Left lung (tissue), 10 donors: ENCODE measurements around the gene WDR19. TPM values are rescaled to one million over a fixed set of nuclear protein-coding genes. Genes with fewer than 3 reads are reported as not detected.
"Not testable (repeated sequence)": the region's sequence is repeated elsewhere in the genome, so short reads cannot be mapped to it uniquely, and the experiment has no call there.

ENCODE experiments used
- ATAC-seq: fragments of 200-7000 bp; cut with Tn5 transposase; one replicate; pipeline ENCODE4 v1.9.1; 2020; ENCODE audit warnings: moderate library complexity
- DNase-seq, 4 donors: peaks; one replicate each; pipeline ENCODE4 v3.0.0-alpha.2; 2013 to 2020
- H3K27ac ChIP-seq, 2 donors: fragments of 200-600 bp; sonication (generic) in 1 of 2; one replicate each; pipeline versions ENCODE4 v1.5.0 to v1.8.0; 2020 to 2021
- H3K27me3 ChIP-seq, 2 donors: fragments of 200-600 bp; sonication (generic) in 1 of 2; one replicate each; pipeline versions ENCODE4 v1.5.0 to v1.8.0; 2020 to 2021
- H3K36me3 ChIP-seq, 2 donors: fragments of 200-600 bp; sonication (generic) in 1 of 2; one replicate each; pipeline versions ENCODE4 v1.5.0 to v1.8.0; 2020 to 2021
- H3K4me1 ChIP-seq, 2 donors: fragments of 200-600 bp; one replicate each; pipeline ENCODE4 v1.8.0; 2021
- H3K4me3 ChIP-seq, 2 donors: fragments of 200-600 bp; sonication (generic) in 1 of 2; one replicate each; pipeline versions ENCODE4 v1.5.0 to v1.8.0; 2020 to 2021; ENCODE audit warnings: mild to moderate bottlenecking in 1 of 2
- H3K9me3 ChIP-seq, 2 donors: fragments of 200-600 bp; sonication (generic) in 1 of 2; one replicate each; pipeline versions ENCODE4 v1.5.0 to v1.8.0; 2020 to 2021
- intact Hi-C, 2 donors: fragments of 100-400 bp; cut with DNase I; formaldehyde crosslinking; loops; one replicate each; pipeline versions ENCODE4 v1.11.2 to v1.14.2; 2022
- polyA plus RNA-seq, 6 donors: library from polyadenylated mRNA; unstranded; fragments of 120-200 nt; gene quantifications; one replicate each; pipeline ENCODE4 v1.2.1, GENCODE V29; 2013; ENCODE audit not compliant: insufficient read length in 6 of 6
- total RNA-seq, 2 donors: library from RNA; stranded (reverse); fragmentation: NEBNext Ultra II Directional; extraction: Animal tissue kit (Norgen Biotek cat#: 25700); gene quantifications; one replicate each; pipeline ENCODE4 v1.2.1, GENCODE V29; 2021
- TF ChIP-seq, protein P1 (sequence below), 2 donors: fragments of 200-600 bp; sonication (generic) in 1 of 2; IDR thresholded peaks; one replicate each; pipeline versions ENCODE4 v1.5.0 to v1.8.0; 2021; ENCODE audit warnings: antibody characterized with exemption in 2 of 2
- donor health status: DM: no; HTN: yes; CAD: no.
- donor health status: DM: no; HTN: no; CAD: no.

WDR19 gene
- total and polyA plus RNA-seq, 8 donors: 32.4 to 95.0 (median 78.3) TPM

DNA sequence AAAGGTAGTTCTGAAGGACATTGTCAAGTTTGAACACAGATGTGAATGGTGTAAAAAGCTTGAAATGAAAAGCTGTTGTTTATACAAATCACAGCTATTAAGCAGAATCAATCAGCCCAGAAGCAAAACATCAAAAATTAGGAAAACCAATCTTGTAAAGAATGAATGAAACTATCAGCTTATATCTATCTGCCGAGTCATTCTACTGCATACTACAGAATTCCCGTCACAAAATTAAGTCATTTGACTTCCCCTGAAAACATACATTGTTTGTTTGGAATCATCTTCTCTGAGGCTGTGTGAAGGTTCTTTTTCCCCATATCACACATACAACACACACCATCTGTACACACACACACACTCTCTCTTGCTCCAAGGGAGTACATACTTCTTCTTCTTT, 103.5 kb downstream of the WDR19 start:
- DNase-seq (no peak), ATAC-seq (no peak)
- Histone ChIP-seq H3K4me3 (no peak overlapping the region), H3K9me3 (no peaks in the 10 kb centered on the region), H3K27me3 (no peaks in the 10 kb centered on the region), H3K36me3 (peaks cover 0 to 66% of the 10 kb centered on the region in 2 donors), H3K4me1 (no peaks in the 10 kb centered on the region), H3K27ac (no peak overlapping the region)
- intact Hi-C loops: no loop called here
- TF ChIP-seq, protein P1, sequence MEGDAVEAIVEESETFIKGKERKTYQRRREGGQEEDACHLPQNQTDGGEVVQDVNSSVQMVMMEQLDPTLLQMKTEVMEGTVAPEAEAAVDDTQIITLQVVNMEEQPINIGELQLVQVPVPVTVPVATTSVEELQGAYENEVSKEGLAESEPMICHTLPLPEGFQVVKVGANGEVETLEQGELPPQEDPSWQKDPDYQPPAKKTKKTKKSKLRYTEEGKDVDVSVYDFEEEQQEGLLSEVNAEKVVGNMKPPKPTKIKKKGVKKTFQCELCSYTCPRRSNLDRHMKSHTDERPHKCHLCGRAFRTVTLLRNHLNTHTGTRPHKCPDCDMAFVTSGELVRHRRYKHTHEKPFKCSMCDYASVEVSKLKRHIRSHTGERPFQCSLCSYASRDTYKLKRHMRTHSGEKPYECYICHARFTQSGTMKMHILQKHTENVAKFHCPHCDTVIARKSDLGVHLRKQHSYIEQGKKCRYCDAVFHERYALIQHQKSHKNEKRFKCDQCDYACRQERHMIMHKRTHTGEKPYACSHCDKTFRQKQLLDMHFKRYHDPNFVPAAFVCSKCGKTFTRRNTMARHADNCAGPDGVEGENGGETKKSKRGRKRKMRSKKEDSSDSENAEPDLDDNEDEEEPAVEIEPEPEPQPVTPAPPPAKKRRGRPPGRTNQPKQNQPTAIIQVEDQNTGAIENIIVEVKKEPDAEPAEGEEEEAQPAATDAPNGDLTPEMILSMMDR (IDR thresholded peaks at IDR 0.05): no peak

DNA sequence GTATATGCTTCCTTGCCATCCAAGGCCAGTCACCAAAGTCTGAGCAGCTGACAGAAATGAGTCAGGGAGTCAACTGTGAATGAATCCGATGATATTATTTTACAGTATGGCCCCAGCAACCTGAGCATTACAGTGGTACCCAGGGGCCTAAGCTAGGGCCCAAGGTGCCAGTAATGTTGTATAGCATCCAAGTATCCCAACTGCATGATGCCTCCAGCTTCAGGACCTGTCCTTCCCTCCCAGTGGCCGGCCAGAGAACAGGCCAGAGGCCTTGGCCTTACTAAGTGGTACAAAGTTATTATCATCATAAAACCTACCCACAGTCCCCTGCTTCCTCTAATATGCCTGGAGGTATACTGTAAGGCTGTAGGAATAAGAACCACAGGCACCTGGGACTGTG, 103.9 kb downstream of the WDR19 start:
- no peak for DNase-seq
- Histone ChIP-seq H3K4me1 (no peaks in the 10 kb centered on the region), H3K4me3 (no peak overlapping the region), H3K27ac (no peak overlapping the region), H3K27me3 (no peaks in the 10 kb centered on the region), H3K9me3 (no peaks in the 10 kb centered on the region), H3K36me3 (peaks cover 0 to 69% of the 10 kb centered on the region in 2 donors)
- TF ChIP-seq, protein P1 (IDR thresholded peaks at IDR 0.05): no peak
- ATAC-seq: no peak
- intact Hi-C loops: no loop called here

DNA sequence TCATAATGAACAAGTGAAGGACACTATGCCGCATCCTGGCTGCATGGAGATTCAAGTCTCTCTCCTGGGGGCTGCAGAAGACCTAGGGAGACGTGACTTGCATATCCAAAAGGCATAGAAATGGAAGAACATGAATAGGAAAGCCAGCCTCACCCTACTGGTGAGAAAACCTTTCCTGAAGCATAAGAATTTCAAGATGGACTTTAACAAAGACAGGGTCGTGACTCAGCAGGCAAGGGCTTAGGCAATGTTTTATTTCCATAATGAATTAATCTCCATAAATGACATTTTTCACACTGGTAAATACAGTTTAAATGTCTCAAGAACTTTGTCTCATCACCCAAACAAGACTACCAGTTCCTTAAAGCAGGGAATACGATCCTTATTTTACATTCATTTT, 104.9 kb downstream of the WDR19 start:
- H3K27me3 ChIP-seq: no peaks in the 10 kb centered on the region
- intact Hi-C loops: no loop called here
- TF ChIP-seq, protein P1 (IDR thresholded peaks at IDR 0.05): no peak
- DNase-seq (no peak), ATAC-seq (no peak)
- H3K36me3 ChIP-seq: peaks cover 0 to 75% of the 10 kb centered on the region in 2 donors
- H3K4me1 ChIP-seq: no peaks in the 10 kb centered on the region
- H3K9me3 ChIP-seq: no peaks in the 10 kb centered on the region
- H3K4me3 ChIP-seq: no peak overlapping the region
- H3K27ac ChIP-seq: no peak overlapping the region

DNA sequence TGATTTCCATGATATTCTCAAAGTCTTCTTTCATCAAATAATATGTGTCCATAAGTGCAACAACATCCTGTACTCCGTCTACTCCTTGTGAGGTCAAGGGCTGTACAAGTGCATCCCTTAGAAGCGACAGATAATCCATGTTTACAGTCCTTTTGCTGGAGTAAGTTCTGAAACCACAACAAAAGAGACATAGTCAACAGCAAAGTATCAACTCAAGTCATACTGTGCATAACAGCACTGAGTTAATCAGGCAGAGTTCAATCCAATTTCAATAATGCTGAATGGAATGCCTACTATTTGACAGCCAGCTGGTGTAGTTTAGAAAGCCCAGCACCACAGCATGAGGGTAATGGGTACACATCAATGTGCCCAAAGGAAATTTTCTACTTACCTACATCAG, 109.4 kb downstream of the WDR19 start:
- no peaks in the 10 kb centered on the region for H3K4me1 ChIP-seq
- TF ChIP-seq, protein P1 (IDR thresholded peaks at IDR 0.05): no peak
- ATAC-seq: no peak
- intact Hi-C loops: no loop called here
- peaks cover 0 to 91% of the 10 kb centered on the region in 2 donors for H3K36me3 ChIP-seq
- DNase-seq: no peak
- H3K27ac ChIP-seq: no peak overlapping the region
- no peaks in the 10 kb centered on the region for H3K9me3 ChIP-seq
- H3K27me3 ChIP-seq: no peaks in the 10 kb centered on the region
- H3K4me3 ChIP-seq: no peak overlapping the region

DNA sequence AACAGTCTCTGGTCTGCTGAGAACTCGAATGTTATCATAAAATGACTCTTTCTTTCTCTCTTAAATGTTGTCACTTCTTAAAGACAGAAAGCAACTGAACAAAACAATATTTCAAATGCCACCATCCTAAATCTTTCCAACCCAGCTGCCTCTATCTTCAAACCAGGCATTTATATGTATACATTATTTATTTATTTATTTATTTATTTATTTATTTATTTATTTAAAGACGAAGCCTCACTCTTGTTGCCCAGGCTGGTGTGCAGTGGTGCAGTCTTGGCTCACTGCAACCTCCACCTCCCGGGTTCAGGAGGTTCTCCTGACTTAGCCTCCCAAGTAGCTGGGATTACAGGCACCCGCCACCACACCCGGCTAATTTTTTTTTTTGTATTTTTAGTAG, 110.1 kb downstream of the WDR19 start:
- ATAC-seq, H3K4me1 ChIP-seq, H3K27me3 ChIP-seq, H3K9me3 ChIP-seq, H3K4me3 ChIP-seq, intact Hi-C loops, H3K27ac ChIP-seq, DNase-seq: not testable (repeated sequence)
- peaks cover 0 to 84% of the 10 kb centered on the region in 2 donors for H3K36me3 ChIP-seq

DNA sequence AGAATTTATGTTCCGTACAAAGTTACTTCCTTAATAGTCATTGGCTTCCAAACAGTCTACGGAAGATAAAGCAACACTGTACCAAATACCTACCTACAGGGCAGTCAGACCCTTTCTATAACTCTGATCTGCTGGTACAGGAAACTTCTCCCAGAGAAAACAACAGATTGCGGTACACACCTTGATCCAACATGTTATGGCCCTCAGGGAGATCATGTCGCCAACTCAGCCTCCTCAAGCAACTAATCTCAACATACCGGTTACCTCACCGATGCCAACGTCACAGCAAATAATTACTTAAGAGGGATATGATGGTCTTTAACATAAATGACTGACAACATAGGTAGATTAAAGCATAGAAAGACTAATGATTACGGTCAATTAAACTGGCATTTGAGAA, 113.5 kb downstream of the WDR19 start:
- Histone ChIP-seq H3K4me1 (no peaks in the 10 kb centered on the region), H3K27me3 (no peaks in the 10 kb centered on the region), H3K4me3 (no peak overlapping the region), H3K36me3 (peaks cover 0 to 84% of the 10 kb centered on the region in 2 donors), H3K27ac (no peak overlapping the region), H3K9me3 (no peaks in the 10 kb centered on the region)
- intact Hi-C loops: no loop called here
- TF ChIP-seq, protein P1 (IDR thresholded peaks at IDR 0.05): no peak
- DNase-seq (no peak), ATAC-seq (no peak)
